ENCODE data around the gene SLC22A3.
"Not testable (repeated sequence)": the region's sequence is repeated elsewhere in the genome, so short reads cannot be mapped to it uniquely, and the experiment has no call there.

Gene SLC22A3

GRCh38 chr6:160391419-160392116 is 43.4 kb downstream of the SLC22A3 start:
- no peak for TF ChIP-seq CTCF (IDR thresholded peaks at IDR 0.05; ENCODE audit: low read depth, low read length)
- no peak overlapping the region for H3K4me3 ChIP-seq (replicated peaks in 1 of 2; ENCODE audit: low read depth in 2 of 2, low read length in 2 of 2)
- DNase-seq (ENCODE audit: low read depth in 2 of 2): peak; percentile 87 to 93

GRCh38 chr6:160393442-160393841 is 45.3 kb downstream of the SLC22A3 start:
- not testable (repeated sequence) for DNase-seq (ENCODE audit: low read depth in 2 of 2)

GRCh38 chr6:160393891-160394653 is 45.9 kb downstream of the SLC22A3 start:
- DNase-seq (ENCODE audit: low read depth in 2 of 2): peak in 1 of 2 donors; percentile 65
- TF ChIP-seq CTCF (IDR thresholded peaks at IDR 0.05; ENCODE audit: low read depth, low read length): no peak

More at GRCh38 chr6:160393442-160393841, 45.3 kb downstream of the SLC22A3 start:
- H3K4me3 ChIP-seq (replicated peaks in 1 of 2; ENCODE audit: low read depth in 2 of 2, low read length in 2 of 2): not testable (repeated sequence)

GRCh38 chr6:160394654-160395035 is 46.5 kb downstream of the SLC22A3 start:
- no peak for TF ChIP-seq CTCF (IDR thresholded peaks at IDR 0.05; ENCODE audit: low read depth, low read length)
- no peak for DNase-seq (ENCODE audit: low read depth in 2 of 2)
- H3K4me3 ChIP-seq (replicated peaks in 1 of 2; ENCODE audit: low read depth in 2 of 2, low read length in 2 of 2): no peak overlapping the region

More at GRCh38 chr6:160393891-160394653, 45.9 kb downstream of the SLC22A3 start:
- no peak overlapping the region for H3K4me3 ChIP-seq (replicated peaks in 1 of 2; ENCODE audit: low read depth in 2 of 2, low read length in 2 of 2)

GRCh38 chr6:160395187-160395586 is 47.0 kb downstream of the SLC22A3 start:
- TF ChIP-seq CTCF (IDR thresholded peaks at IDR 0.05; ENCODE audit: low read depth, low read length): no peak
- no peak overlapping the region for H3K4me3 ChIP-seq (replicated peaks in 1 of 2; ENCODE audit: low read depth in 2 of 2, low read length in 2 of 2)
- DNase-seq (ENCODE audit: low read depth in 2 of 2): no peak

GRCh38 chr6:160396292-160396691 is 48.1 kb downstream of the SLC22A3 start:
- DNase-seq (ENCODE audit: low read depth in 2 of 2): no peak
- TF ChIP-seq CTCF (IDR thresholded peaks at IDR 0.05; ENCODE audit: low read depth, low read length): no peak
- H3K4me3 ChIP-seq (replicated peaks in 1 of 2; ENCODE audit: low read depth in 2 of 2, low read length in 2 of 2): no peak overlapping the region

GRCh38 chr6:160398674-160399271 is 50.6 kb downstream of the SLC22A3 start:
- no peak for TF ChIP-seq CTCF (IDR thresholded peaks at IDR 0.05; ENCODE audit: low read depth, low read length)
- H3K4me3 ChIP-seq (replicated peaks in 1 of 2; ENCODE audit: low read depth in 2 of 2, low read length in 2 of 2): no peak overlapping the region
- DNase-seq (ENCODE audit: low read depth in 2 of 2): peak; percentile 49 to 63
